Hematopoietic multipotent progenitor cell treated with erythropoietin and hydrocortisone succinate and interleukin-3 and kit ligand, for 6 days (in vitro differentiated cells): Measurements from ENCODE around the gene AGBL3.

Experiments used
- DNase-seq: peaks from one replicate; pipeline ENCODE4 v3.0.0-alpha.2; 2015

The AGBL3 gene

GRCh38 chr7:135150072-135150782, 163.9 kb downstream of the AGBL3 start:
- no peak for DNase-seq

- DNase-seq: no peak
These were observed 164.8 kb downstream of the AGBL3 start for GRCh38 chr7:135151132-135151531.

- no peak for DNase-seq
These were observed 165.2 kb downstream of the AGBL3 start for GRCh38 chr7:135151533-135151932.

- DNase-seq: no peak
These were observed 166.1 kb downstream of the AGBL3 start for GRCh38 chr7:135152442-135152841.

GRCh38 chr7:135154734-135155133, 168.4 kb downstream of the AGBL3 start:
- no peak for DNase-seq

- no peak for DNase-seq
These were observed 170.0 kb downstream of the AGBL3 start for GRCh38 chr7:135156290-135156689.

- no peak for DNase-seq
These were observed 171.9 kb downstream of the AGBL3 start for GRCh38 chr7:135158141-135158655.

- no peak for DNase-seq
These were observed 172.6 kb downstream of the AGBL3 start for GRCh38 chr7:135158874-135159273.

GRCh38 chr7:135159359-135160085, 173.2 kb downstream of the AGBL3 start:
- no peak for DNase-seq

GRCh38 chr7:135160098-135160857, 174.0 kb downstream of the AGBL3 start:
- peak; percentile 89 for DNase-seq

GRCh38 chr7:135160858-135161653, 174.7 kb downstream of the AGBL3 start:
- peak; percentile 78 for DNase-seq

GRCh38 chr7:135161669-135162068, 175.4 kb downstream of the AGBL3 start:
- peak; percentile 38 for DNase-seq

GRCh38 chr7:135162382-135163001, 176.2 kb downstream of the AGBL3 start:
- DNase-seq: no peak

GRCh38 chr7:135164357-135165061, 178.2 kb downstream of the AGBL3 start:
- DNase-seq: no peak

GRCh38 chr7:135165862-135166261, 179.6 kb downstream of the AGBL3 start:
- DNase-seq: no peak

GRCh38 chr7:135166338-135166990, 180.2 kb downstream of the AGBL3 start:
- peak; percentile 73 for DNase-seq

- DNase-seq: peak; percentile 87
These were observed 181.1 kb downstream of the AGBL3 start for GRCh38 chr7:135167365-135167917.

- peak; percentile 81 for DNase-seq
These were observed 181.7 kb downstream of the AGBL3 start for GRCh38 chr7:135168001-135168400.

- no peak for DNase-seq
These were observed 182.3 kb downstream of the AGBL3 start for GRCh38 chr7:135168489-135169140.
